T-helper 2 cell treated with Interferon-gamma antibody and Interleukin-4, amounts not matched to agents 100 ng/mL and 5 ng/mL, for 36 hours (primary cell): ENCODE measurements around the gene ADAT3. TPM values are rescaled to one million over a fixed set of nuclear protein-coding genes. Genes with fewer than 3 reads are reported as not detected.

Experiments used
- intact Hi-C: fragments of 100-400 bp; cut with micrococcal nuclease; formaldehyde crosslinking; loops from one replicate; pipeline ENCODE4 v1.15.1; 2023
- total RNA-seq: library from RNA; stranded (reverse); gene quantifications from 2 replicates; pipeline ENCODE4 v1.2.3, GENCODE V29; 2022

Gene ADAT3
- total RNA-seq, 1 donor from 2014 or later: 11.0 TPM

GRCh38 chr19:1882089-1882785, 23.0 kb upstream of the ADAT3 start:
- intact Hi-C loops: loop anchor here (2.0 to 10.0 kb wide), 2 partner anchors 17 to 213 kb away; partner anchors contain the start of genes IZUMO4 and MOB3A

- intact Hi-C loops: loop anchor here (2.0 to 10.0 kb wide), 2 partner anchors 18 to 212 kb away; partner anchors contain the start of genes IZUMO4 and MOB3A
Observed at GRCh38 chr19:1882786-1883692, 22.2 kb upstream of the ADAT3 start.

GRCh38 chr19:1883784-1884183, 21.4 kb upstream of the ADAT3 start:
- intact Hi-C loops: loop anchor here (1.0 to 10.0 kb wide), 3 partner anchors 7 to 211 kb away; partner anchors contain the start of genes IZUMO4 and MOB3A

- intact Hi-C loops: loop anchor here (1.0 to 10.0 kb wide), 2 partner anchors 8 to 210 kb away; partner anchors contain the start of genes IZUMO4 and MOB3A
Observed at GRCh38 chr19:1884291-1884718, 20.9 kb upstream of the ADAT3 start.

GRCh38 chr19:1884719-1885334, 20.4 kb upstream of the ADAT3 start:
- intact Hi-C loops: loop anchor here (1.0 to 10.0 kb wide), 4 partner anchors 9 to 210 kb away; partner anchors contain the start of genes ADAT3, IZUMO4, MOB3A and SCAMP4

- intact Hi-C loops: loop anchor here (1.0 to 10.0 kb wide), 3 partner anchors 10 to 209 kb away; partner anchors contain the start of genes ADAT3, IZUMO4, MOB3A and SCAMP4
Observed at GRCh38 chr19:1885398-1886119, 19.6 kb upstream of the ADAT3 start, which contains the start of gene ABHD17A. ABHD17A (minus strand) TSS chr19:1885496; CDS start chr19:1881566, 3,930 bp downstream.

GRCh38 chr19:1886360-1886759, 18.8 kb upstream of the ADAT3 start:
- intact Hi-C loops: loop anchor here (10.0 kb wide), 1 partner anchor 208 kb away; the partner anchor contains the start of genes IZUMO4 and MOB3A

- intact Hi-C loops: loop anchor here (10.0 kb wide), 1 partner anchor 206 kb away; the partner anchor contains the start of genes IZUMO4 and MOB3A
Observed at GRCh38 chr19:1888385-1888784, 16.8 kb upstream of the ADAT3 start.

- intact Hi-C loops: loop anchor here (10.0 kb wide), 1 partner anchor 205 kb away; the partner anchor contains the start of genes IZUMO4 and MOB3A
Observed at GRCh38 chr19:1889907-1890306, 15.3 kb upstream of the ADAT3 start.

- intact Hi-C loops: no loop called here
Observed at GRCh38 chr19:1893791-1894190, 11.4 kb upstream of the ADAT3 start.

GRCh38 chr19:1896508-1896907, 8.7 kb upstream of the ADAT3 start:
- intact Hi-C loops: no loop called here

- intact Hi-C loops: loop anchor here (10.0 kb wide), 1 partner anchor 253 kb away; the partner anchor contains the start of gene AP3D1
Observed at GRCh38 chr19:1901940-1902404, 3.2 kb upstream of the ADAT3 start.

GRCh38 chr19:1902923-1903322, 2.3 kb upstream of the ADAT3 start:
- intact Hi-C loops: loop anchor here (10.0 kb wide), 1 partner anchor 252 kb away; the partner anchor contains the start of gene AP3D1

- intact Hi-C loops: loop anchor here (1.0 to 10.0 kb wide), 4 partner anchors 19 to 250 kb away; partner anchors contain the start of genes ABHD17A, AP3D1 and KLF16
Observed at GRCh38 chr19:1904860-1905109, 414 bp upstream of the ADAT3 start.

- intact Hi-C loops: loop anchor here (1.0 to 10.0 kb wide), 4 partner anchors 21 to 249 kb away; partner anchors contain the start of genes ABHD17A, AP3D1 and KLF16
Observed at GRCh38 chr19:1905863-1906375, 720 bp downstream of the ADAT3 start.

- intact Hi-C loops: loop anchor here (10.0 kb wide), 1 partner anchor 248 kb away; the partner anchor contains the start of gene AP3D1
Observed at GRCh38 chr19:1906985-1907562, 1.9 kb downstream of the ADAT3 start.

GRCh38 chr19:1907563-1908363, 2.6 kb downstream of the ADAT3 start:
- intact Hi-C loops: loop anchor here (10.0 kb wide), 1 partner anchor 247 kb away; the partner anchor contains the start of gene AP3D1

- intact Hi-C loops: loop anchor here (10.0 kb wide), 1 partner anchor 246 kb away; the partner anchor contains the start of gene AP3D1
Observed at GRCh38 chr19:1908364-1908678, 3.1 kb downstream of the ADAT3 start.
